HG02840 (cell line): Measurements from ENCODE around the gene FARS2.

Source experiments
- ATAC-seq: cut with Tn5 transposase; IDR thresholded peaks from one replicate; pipeline ENCODE4 v1.9.1; 2021; ENCODE audit warnings: mild to moderate bottlenecking, moderate library complexity, moderate number of reproducible peaks; ENCODE audit not compliant: unreplicated experiment, low FRiP score

FARS2 gene

DNA sequence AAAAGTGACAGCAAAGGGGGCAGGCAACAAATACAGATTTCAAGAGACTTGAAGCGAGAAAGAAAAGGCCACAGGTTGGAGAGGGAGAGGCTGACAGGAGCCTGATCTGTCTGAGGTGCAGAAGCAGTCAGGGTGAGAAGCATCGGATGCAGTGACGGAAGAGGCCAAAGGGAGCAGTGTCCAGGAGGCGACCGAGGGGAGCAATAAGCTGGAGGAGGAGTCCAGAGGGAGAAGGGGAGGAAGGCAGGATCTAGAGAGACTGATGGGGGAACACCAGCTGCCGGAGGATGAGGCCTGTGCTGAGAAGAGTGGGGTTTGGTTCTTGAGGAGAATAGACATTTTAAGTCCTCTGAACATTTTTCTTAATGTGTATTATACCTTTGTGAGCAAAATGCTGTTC, 23.8 kb downstream of the FARS2 start:
- no peak for ATAC-seq

DNA sequence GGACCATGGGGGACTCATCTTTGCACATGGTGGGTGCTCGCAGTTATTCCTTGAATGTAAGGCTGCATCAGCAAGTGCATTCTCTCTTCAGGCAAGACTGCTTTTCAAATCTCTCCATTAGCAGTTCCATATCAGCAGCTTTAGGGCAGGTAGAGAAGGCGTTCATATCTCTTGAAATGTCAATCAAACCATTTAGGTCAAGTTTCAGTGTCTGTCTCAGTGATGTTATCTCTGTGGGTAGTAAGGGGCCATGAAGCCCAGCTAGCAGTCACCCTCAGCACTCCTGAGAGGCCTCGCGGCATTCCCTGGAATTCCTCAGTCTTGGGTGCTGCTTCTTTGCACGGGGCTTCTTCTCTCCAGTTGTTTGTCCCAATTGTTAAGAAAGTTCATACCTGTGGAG, 24.2 kb downstream of the FARS2 start:
- ATAC-seq = no peak

DNA sequence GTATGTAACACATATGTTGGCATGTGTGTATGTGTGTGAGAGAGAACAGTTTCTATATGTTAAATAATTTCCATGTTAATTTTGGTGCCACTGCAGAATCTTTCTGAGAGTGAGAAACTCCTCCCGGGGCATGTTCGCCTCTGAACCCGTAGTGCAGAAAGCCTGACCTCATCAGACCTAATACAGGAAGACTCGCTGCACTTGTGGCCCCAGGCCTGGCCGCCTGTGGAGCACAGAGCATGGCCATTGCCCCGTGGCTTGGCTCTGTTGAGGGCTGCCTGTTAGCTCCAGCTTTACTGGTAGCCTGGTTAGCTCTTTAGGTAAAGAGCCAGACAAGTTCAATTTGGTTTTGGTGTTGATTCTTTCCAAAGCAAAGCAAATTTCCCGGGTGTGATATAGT, 25.5 kb downstream of the FARS2 start:
- ATAC-seq = no peak

DNA sequence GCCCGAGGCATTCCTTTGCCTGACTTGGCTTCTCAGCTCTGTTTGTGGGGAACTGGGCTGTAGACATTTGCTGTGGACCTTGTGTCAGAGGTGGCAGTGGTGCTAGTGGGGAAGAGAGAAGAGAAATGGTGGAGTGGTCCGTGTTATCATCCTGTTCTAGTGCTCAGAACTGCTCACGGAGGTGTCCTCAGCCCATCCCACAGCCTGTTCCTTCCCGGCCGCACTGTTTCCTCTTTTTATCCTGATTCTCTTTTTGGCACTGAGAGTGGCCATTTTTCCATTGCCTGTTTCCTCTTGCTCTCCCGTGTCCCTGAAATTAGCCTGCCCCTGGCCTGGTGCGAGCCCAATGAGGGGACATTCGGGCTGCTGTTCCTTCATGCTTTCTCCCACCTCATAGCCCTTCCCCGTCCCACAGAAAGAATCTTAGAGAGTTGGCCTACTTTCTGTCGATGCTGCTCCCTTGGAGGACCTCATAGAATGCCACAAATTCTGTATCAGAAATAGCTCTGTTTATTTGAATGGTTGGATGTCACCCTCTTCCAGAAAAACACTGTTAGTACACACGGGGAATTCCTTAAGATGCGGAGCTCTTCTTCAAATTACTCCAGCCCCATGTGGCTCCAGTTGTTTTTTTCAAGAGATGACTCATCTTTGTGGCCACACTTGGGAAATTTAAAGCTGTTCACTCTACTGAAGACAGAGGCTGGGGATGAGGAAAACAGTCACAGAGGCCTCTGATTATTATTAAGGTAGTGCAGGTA, 26.1 kb downstream of the FARS2 start:
- no peak for ATAC-seq

DNA sequence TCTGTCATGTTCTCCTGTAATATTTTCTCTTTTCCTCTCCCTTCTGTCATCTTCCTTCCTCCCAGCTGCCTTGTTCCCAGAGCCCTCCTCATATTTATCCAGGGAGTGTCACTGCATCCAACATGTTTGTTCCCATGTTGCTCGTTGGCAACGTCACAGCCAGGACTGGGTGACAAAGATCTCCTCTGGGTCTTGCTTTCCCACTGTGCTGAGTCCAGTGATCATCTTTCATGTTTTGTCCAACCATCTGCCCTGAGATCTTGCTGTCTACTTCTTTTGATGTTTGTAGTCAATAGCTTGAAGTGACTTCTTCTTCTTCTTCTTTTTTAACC, 26.6 kb downstream of the FARS2 start:
- ATAC-seq = no peak

DNA sequence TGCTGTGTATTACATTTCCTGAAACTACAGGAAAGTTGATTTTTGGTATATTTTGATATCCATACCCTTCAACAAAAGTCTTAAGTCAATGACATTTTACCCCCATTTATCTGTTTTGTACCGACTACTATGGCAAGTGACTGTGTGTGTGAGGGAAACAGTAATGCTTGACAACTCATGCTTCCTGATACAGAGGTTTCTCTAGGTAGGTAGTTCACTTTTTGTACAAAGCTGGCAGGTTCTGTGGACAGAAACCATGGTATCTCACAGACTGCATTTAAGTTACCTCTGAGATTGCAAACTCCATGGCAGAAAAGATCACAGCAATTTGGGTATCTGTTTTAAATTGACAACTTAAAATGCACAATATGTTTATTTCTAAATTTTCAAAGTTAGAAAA, 28.8 kb downstream of the FARS2 start:
- no peak for ATAC-seq

DNA sequence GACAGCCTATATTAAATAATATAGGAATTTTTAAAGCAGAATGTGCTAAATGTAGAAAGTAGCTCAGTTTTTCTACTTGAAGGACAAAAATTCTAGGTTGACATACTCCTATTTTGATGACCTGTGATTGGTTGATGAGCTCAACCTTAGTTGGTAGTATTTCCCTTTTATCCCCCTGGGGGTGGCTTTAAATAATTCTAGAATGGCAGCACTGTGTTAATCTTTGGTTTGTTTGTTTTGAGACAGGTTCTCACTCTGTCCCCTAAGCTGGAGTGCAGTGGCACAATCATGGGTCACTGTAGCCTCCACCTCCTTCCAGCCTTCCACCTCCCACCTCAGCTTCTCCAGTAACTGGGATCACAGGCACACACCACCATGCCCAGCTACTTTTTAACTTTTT, 29.2 kb downstream of the FARS2 start:
- no peak for ATAC-seq

DNA sequence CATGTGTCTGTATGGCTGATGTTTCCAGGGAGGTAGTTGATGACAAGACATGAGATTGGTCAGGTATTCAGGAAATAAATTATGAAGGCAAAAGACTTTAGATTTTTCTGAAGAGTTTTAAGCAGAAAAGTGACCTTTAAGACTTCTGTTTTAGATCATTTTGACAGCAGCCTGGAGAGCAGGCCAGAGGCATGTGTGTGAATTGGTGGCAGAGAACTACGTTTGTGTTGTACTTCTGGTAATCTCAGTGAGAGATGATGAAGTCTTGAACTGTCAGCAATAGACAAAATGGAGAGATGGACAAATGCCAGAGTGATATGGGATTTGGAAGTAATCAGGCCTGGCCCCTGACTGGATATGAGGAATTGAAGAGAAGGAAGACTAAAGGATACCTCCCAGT, 30.8 kb downstream of the FARS2 start:
- ATAC-seq = no peak

DNA sequence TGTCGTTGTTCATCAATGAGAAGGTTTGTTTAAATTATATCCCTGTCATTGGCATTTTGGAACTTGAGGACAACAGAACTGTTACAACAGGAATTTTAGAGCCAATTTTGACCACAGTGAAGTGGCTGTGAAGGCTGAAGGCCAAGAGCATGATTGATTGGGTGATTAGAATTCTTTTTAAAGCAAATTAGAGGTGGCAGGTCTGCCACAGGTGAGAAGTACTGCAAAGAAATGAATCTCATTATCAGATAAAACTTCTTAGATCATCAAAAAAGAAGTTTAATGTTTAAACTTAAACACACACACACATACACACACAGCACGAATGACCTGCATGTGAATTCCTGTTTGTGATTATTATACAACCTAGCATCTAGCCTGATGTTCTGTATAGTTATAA, 32.4 kb downstream of the FARS2 start:
- ATAC-seq = no peak

DNA sequence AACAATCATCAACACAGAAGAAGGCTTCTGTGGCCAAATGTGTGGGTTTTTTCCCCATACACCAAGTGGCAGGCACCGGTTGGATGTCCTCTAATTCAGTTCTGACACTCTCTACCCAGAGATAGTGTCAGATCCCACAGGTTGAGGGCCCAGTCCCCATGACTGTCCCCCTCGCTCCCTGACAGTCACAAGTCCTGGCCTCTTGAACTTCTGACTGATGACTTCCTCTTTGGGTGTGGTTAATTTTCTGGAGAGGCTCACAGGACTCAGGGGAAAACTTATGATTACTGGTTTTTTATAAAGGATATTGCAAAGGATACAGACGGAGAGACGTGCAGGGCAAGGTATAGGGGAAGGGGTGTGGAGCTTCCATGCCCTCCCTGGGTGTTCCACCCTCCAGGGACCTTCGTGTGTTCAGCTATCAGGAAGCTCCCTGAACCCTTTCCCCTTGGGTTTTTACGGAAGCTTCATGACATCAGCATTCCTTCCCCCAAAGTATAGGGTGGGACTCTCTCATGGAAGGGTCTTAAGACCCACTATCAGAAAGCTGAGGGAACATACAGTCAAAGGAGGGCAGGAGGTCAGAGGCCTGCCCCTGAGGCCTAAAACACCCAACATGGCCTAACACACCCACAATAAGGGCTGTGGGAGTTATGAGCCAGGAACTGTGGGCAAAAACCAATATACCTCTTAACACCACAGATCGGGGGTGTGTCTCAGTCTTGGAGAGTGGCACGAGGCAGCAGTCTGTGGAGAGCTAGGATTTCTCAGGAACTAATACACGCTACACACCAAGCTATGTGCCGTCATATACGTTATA, 33.3 kb downstream of the FARS2 start:
- no peak for ATAC-seq

DNA sequence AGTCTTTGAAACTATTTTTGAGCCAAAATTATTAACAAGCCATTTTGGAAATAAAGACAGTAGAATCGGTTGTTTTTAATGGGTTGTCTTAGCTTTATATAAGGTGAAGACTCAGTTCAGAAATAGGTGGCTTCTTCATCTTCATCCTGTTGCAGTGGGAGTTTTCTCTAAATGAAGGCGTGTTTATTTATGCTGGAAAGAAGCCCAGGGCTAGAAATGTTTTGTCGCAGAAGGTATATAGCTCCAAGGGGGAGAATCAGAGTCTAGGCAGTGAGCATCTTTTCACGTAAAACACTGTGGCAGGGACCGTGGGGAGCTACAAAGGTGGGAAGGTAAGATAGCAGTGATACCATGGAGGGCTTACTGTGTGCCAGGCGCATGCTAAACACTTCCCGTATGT, 34.3 kb downstream of the FARS2 start:
- no peak for ATAC-seq

DNA sequence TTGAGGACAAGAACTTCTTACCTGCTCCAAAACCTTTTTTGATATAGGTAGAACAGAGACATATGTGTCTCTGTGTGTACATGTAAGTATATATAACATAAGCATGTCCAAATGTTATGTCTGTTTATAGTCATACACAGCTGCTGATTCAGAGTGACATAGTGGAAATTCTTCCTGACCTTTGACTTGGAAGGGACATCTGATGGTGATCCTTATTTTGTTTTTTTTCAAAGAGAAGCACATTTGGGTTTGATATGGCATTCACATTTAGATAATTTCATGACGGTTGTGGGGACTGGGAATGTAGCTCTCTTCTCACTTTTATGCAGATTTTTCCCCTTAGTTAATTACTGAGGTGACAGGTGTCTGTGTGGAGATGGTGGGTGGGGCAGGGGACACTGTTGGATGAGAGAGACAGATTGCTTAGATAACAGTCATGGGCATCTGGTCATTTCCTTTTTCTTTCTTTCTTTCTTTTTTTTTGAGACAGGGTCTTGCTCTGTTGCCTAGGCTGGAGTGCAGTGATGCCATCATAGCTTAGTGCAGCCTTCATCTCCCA, 39.0 kb downstream of the FARS2 start:
- ATAC-seq = no peak

DNA sequence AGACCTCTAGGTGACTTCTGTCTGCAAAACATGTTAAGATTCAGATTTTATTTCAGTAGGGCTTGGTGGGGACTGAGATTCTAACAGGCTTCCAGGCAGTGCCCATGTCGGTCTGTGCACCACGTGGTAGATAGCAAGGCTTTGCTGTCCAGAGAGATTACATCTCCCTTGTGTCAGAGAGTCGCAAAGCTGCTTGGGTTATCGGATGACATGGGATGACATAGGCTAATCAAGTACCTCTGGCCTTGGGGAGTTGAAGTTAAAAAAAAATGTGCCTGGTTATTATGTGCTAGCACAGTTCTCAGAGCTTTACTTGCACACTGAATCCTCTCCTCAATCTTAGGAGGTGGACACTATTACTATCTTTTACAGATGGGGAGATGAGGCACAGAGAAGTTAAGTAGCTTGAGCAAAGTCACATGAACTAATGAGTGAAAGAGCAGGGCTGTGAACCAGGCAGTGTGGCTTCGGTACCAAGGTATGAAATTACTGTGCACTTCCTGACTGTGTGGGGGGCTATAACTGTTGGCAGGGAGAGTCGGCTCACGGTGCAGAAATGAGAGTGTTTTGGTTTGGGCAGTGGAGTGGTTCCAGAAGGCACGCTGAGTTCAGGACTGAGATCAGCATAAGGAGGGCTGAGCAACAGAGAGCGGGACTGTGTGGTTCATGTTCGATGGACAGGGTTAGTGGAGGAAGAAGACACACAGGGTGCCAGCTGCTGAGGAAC, 41.1 kb downstream of the FARS2 start:
- ATAC-seq = peak; percentile 74

DNA sequence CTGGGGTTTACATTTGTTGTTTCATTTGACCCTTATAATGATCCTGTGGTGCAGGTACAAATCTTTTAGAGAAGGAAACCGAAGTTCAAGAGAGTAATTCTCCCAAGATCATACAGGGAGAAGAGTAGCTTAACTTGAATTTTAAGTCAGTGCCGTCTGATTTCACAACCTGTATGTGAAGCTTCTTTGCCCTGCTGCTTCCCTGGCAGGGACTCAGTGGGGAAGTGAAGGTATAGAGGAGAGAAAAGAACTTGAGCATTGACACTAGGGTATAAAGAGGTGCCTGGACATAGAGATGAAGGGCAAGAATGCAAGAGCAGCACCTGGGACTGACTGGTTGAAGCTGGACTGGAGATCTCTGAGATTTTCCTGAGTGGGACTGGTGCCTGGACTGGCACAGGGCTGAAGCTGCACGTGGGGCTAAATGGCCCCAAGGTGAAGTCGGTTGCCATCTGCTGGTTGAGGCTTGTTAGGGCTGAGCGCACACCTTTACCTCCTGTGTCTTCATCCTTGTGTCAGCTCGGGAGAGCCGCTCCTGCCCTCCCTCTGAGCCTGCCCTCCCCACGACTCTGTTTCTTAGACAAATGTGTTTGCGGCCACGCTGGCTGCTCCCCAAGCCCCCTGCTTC, 41.8 kb downstream of the FARS2 start:
- peak; percentile 73 for ATAC-seq

DNA sequence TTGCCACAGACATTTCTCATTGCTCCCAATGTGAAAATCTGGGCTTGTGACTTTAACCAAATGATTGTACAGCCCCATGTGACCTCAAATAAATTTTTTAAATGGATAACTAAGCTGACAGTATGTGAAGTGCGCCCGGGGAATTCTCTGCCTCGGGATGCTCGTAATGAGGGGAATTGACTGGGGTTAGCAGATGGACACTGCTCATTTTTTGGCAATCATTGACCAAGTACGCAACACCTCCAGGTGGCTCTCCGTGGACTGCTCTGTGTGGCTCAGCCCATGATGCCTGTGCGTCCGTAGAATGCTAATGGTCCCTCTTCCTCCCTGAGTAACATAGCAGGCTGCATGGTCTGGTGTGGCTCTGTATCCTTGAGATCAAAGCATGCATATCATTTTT, 42.4 kb downstream of the FARS2 start:
- ATAC-seq = no peak

DNA sequence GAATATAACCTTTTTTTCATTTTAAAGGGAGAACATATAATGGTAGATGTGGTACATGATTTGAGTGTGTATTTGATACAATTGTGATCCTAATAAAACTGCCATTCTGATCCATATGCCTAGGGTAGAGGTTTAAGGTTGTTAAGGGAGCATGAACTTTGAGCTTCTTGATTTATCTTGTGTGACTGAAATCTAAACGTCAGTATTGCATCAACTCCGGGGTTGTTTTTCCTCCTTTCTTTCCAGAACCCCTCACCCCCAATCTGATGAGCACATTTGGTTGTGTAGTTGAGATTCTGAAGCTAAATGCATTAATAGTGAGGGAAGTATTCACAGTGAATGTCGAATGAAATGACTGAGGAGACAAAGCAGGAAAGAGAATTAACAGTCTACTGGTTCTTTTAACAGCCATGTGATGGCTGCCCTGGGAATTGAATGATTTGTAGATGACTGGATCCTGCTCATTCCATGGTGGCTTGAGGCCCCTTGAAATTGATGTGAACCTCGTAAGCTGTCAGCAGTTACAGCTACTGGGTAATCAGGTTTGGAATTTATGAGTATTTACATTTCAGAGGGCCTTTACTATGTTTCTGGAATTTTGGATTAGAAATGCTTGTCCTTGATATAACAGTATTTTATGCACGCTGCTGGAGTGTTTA, 44.8 kb downstream of the FARS2 start:
- ATAC-seq = no peak

DNA sequence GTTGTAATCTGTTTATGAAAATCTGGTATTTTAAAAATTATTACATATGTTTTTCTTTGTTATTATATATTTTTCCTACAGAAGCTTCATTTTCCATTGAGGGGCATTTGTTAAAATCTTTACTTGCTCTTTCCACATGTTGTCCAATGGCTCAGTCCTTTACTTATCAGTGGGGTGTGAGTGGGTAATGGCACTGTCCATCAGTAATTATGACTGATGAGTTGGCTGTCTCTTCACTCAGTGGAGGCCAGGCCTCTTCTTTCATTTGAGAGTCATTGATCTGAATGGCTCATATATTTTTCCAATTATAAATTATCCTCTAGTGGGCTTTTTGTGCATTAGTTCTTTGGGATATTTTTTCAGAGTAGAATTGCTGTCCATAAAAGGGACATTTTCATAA, 45.7 kb downstream of the FARS2 start:
- no peak for ATAC-seq

DNA sequence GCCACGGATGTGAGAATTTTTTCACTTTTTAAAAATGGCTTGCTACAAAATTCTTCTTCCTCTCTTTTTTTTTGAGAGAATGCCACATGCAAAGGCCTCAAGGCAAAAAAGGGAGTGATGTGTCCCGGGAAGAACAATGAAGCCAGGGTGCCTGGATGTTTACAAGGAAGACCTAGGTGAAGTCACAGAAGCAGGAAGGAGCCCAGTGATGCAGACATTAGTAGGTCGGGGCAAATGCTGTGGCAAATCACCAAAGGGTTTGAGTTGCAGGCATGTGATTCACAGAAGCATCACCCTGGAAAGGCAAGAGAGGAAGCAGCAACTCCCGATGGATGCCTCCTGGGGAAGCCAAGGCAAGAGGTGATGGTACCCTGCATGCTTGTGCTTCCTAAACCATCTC, 46.8 kb downstream of the FARS2 start:
- no peak for ATAC-seq

DNA sequence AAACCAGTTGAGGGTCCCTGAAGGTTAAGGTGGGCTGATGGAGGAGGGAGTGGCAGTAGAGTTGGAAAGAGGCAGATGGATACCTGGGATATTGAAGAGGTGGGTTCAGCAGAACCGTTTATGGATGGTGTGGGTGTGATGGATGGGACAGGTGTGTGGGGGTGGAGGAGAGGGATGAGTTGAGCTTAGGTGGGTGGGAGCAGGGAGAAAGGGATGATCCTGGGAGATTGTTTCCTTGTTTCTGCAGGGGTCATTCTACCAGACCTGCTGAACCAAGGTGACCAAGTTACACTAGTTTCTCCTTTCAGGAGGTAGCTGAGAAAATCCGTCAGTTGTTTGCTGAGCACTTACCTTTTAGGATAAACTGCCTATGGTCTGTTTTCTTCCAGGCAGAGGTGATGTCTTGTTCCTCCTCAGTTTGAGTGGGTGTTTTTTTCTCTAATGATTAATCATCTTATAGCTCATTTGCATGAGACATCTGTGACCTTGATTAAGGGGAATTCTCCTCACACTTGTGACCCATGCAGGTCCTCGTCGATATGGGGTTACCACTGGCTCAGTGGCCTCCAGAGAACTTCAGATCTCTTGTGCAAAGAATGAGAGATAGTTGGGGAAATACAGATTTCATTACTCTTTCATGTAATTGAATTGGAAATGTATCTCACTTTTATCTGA, 53.0 kb downstream of the FARS2 start:
- ATAC-seq = no peak

DNA sequence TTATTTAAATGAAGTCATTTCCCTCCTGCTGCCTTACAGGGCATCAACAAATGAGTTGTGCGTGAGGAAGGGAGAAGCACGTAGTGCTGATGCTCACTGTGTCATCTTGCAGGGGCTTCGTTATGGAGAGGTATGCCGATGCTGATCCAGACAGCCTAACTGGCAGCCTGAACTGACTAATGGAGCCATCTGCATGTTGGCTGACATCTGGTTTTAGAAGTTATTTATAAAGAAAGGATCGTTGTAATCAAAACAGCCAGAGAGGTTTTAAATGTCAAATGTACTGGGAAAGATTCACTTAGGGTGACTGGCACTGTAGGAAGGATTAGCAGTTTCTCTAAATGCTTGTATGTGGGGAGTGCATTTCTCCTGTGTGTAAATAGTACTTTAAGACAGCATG, 54.6 kb downstream of the FARS2 start:
- ATAC-seq = no peak
